HG03095 (cell line): Measurements from ENCODE around the gene EPB41L1.
"Not testable (repeated sequence)": the region's sequence is repeated elsewhere in the genome, so short reads cannot be mapped to it uniquely, and the experiment has no call there.

Experiments
- ATAC-seq: cut with Tn5 transposase; IDR thresholded peaks from one replicate; pipeline ENCODE4 v1.9.1; 2021; ENCODE audit warnings: moderate library complexity; ENCODE audit not compliant: unreplicated experiment

The EPB41L1 gene

GRCh38 chr20:36125097-36125496 is 29.4 kb upstream of the EPB41L1 start:
- ATAC-seq = no peak

- no peak for ATAC-seq
These were observed 27.6 kb upstream of the EPB41L1 start for GRCh38 chr20:36126836-36127527.

GRCh38 chr20:36128463-36129159 is 25.9 kb upstream of the EPB41L1 start:
- ATAC-seq = no peak

- no peak for ATAC-seq
These were observed 25.4 kb upstream of the EPB41L1 start for GRCh38 chr20:36129160-36129543.

GRCh38 chr20:36130390-36130789 is 24.1 kb upstream of the EPB41L1 start:
- no peak for ATAC-seq

- no peak for ATAC-seq
These were observed 21.7 kb upstream of the EPB41L1 start for GRCh38 chr20:36132802-36133211.

- no peak for ATAC-seq
These were observed 20.7 kb upstream of the EPB41L1 start for GRCh38 chr20:36133821-36134220.

- no peak for ATAC-seq
These were observed 19.4 kb upstream of the EPB41L1 start for GRCh38 chr20:36135159-36135558.

- no peak for ATAC-seq
These were observed 18.7 kb upstream of the EPB41L1 start for GRCh38 chr20:36135821-36136220.

GRCh38 chr20:36137313-36137712 is 17.2 kb upstream of the EPB41L1 start:
- ATAC-seq = not testable (repeated sequence)

- ATAC-seq = no peak
These were observed 13.2 kb upstream of the EPB41L1 start for GRCh38 chr20:36141310-36141709.

- no peak for ATAC-seq
These were observed 10.2 kb upstream of the EPB41L1 start for GRCh38 chr20:36144336-36144735.

GRCh38 chr20:36145877-36146707 is 8.4 kb upstream of the EPB41L1 start:
- no peak for ATAC-seq

GRCh38 chr20:36147690-36148089 is 6.8 kb upstream of the EPB41L1 start:
- no peak for ATAC-seq

- no peak for ATAC-seq
These were observed 6.1 kb upstream of the EPB41L1 start for GRCh38 chr20:36148439-36148838.

- no peak for ATAC-seq
These were observed 5.5 kb upstream of the EPB41L1 start for GRCh38 chr20:36149012-36149411.

GRCh38 chr20:36149469-36149868 is 5.1 kb upstream of the EPB41L1 start:
- no peak for ATAC-seq

- ATAC-seq = no peak
These were observed 4.1 kb upstream of the EPB41L1 start for GRCh38 chr20:36150489-36150846.

GRCh38 chr20:36150847-36151539 is 3.5 kb upstream of the EPB41L1 start:
- no peak for ATAC-seq

GRCh38 chr20:36152261-36152660 is 2.3 kb upstream of the EPB41L1 start:
- no peak for ATAC-seq

- ATAC-seq = no peak
These were observed 1.3 kb upstream of the EPB41L1 start for GRCh38 chr20:36153204-36153603.
